A549 (cell line): ENCODE data around the gene SPDYC.

ENCODE experiments used
- CEBPB ChIP-seq, 2 experiments: fragments of >200 bp in 1 of 2; sonication (Bioruptor Twin) in 1 of 2; formaldehyde crosslinking in 1 of 2; IDR thresholded peaks; 2 replicates each; pipeline ENCODE4 v1.6.1; 2012 to 2016
- CHD4 ChIP-seq: fragments of 200-600 bp; sonication (generic); IDR thresholded peaks from 2 replicates; pipeline ENCODE4 v1.6.1; 2016; ENCODE audit warnings: antibody characterized with exemption, mild to moderate bottlenecking, borderline replicate concordance
- MAZ ChIP-seq: fragments of 150-350 bp; IDR thresholded peaks from 2 replicates; pipeline ENCODE4 v1.6.1; 2014; ENCODE audit warnings: antibody characterized with exemption, low read depth, low read length, borderline replicate concordance
- MYC ChIP-seq: IDR thresholded peaks from 2 replicates; pipeline ENCODE4 v1.6.1; 2012; ENCODE audit warnings: mild to moderate bottlenecking, inconsistent platforms, low read length, improper control_type of control experiment, borderline replicate concordance
- NPAS2 ChIP-seq: fragments of 250-450 bp; sonication (Bioruptor Pico); IDR thresholded peaks from 2 replicates; pipeline ENCODE4 v1.8.0; 2022; ENCODE audit warnings: mild to moderate bottlenecking, moderate library complexity, borderline replicate concordance
- POLR2AphosphoS2 ChIP-seq: conservative IDR thresholded peaks from 2 replicates; pipeline ENCODE4 v1.6.1; 2012; ENCODE audit warnings: low read length, improper control_type of control experiment, inconsistent platforms
- RAD21 ChIP-seq, 2 experiments: fragments of >200 bp in 1 of 2; sonication (Bioruptor Twin) in 1 of 2; formaldehyde crosslinking in 1 of 2; IDR thresholded peaks in 1 of 2; conservative IDR thresholded peaks in 1 of 2; 2 replicates in 1 of 2; 3 replicates in 1 of 2; pipeline ENCODE4 v1.6.1; 2012 to 2018; ENCODE audit warnings: inconsistent platforms in 1 of 2
- RCOR1 ChIP-seq: fragments of 150-350 bp; IDR thresholded peaks from 2 replicates; pipeline ENCODE4 v1.6.1; 2014; ENCODE audit warnings: antibody characterized with exemption, low read length, low read depth
- TF ChIP-seq, protein P1 (sequence below): fragments of >200 bp; sonication (Bioruptor Twin); formaldehyde crosslinking; IDR thresholded peaks from 3 replicates; pipeline ENCODE4 v1.5.1; 2016
- TF ChIP-seq, protein P2 (sequence below): fragments of 200-600 bp; sonication (generic); IDR thresholded peaks from 2 replicates; pipeline ENCODE4 v1.6.1; 2016; ENCODE audit warnings: antibody characterized with exemption, mild to moderate bottlenecking, moderate library complexity

DNA sequence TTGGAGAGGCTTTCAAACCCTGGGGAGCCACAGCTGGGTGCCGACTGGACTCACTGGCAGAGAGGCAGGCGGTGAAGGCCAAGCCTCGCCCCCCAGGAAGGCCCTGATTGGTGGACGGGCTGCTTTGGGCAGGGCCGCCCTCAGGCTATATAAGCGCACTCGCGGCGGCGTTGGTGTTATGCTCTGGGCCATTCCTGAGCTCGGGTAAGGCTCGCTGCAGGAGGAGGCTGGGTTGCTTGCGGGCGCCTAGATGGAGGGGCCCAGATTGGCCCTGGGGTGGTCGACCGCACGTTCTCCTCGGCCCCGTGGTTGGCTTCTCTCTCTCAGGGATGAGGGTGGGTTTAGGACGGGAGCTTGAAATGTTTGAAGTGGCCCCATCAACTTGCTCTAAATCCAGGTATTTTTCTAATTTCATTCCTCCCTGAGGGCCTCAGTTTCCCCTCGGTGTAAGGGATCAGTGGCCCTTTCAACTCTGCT lies at the start of gene SPDYC:
- TF ChIP-seq MYC (no peak), CEBPB (IDR thresholded peaks at IDR 0.05) (no peak), MAZ (no peak), NPAS2 (CRISPR knock-in tag) (no peak), RCOR1 (no peak), RAD21 (conservative IDR thresholded peaks at IDR 0.05 in 1 of 2, IDR thresholded peaks at IDR 0.05 in 1 of 2) (no peak), CHD4 (no peak), POLR2AphosphoS2 (no peak)
- TF ChIP-seq, protein P1, sequence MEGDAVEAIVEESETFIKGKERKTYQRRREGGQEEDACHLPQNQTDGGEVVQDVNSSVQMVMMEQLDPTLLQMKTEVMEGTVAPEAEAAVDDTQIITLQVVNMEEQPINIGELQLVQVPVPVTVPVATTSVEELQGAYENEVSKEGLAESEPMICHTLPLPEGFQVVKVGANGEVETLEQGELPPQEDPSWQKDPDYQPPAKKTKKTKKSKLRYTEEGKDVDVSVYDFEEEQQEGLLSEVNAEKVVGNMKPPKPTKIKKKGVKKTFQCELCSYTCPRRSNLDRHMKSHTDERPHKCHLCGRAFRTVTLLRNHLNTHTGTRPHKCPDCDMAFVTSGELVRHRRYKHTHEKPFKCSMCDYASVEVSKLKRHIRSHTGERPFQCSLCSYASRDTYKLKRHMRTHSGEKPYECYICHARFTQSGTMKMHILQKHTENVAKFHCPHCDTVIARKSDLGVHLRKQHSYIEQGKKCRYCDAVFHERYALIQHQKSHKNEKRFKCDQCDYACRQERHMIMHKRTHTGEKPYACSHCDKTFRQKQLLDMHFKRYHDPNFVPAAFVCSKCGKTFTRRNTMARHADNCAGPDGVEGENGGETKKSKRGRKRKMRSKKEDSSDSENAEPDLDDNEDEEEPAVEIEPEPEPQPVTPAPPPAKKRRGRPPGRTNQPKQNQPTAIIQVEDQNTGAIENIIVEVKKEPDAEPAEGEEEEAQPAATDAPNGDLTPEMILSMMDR = no peak
- TF ChIP-seq, protein P2, sequence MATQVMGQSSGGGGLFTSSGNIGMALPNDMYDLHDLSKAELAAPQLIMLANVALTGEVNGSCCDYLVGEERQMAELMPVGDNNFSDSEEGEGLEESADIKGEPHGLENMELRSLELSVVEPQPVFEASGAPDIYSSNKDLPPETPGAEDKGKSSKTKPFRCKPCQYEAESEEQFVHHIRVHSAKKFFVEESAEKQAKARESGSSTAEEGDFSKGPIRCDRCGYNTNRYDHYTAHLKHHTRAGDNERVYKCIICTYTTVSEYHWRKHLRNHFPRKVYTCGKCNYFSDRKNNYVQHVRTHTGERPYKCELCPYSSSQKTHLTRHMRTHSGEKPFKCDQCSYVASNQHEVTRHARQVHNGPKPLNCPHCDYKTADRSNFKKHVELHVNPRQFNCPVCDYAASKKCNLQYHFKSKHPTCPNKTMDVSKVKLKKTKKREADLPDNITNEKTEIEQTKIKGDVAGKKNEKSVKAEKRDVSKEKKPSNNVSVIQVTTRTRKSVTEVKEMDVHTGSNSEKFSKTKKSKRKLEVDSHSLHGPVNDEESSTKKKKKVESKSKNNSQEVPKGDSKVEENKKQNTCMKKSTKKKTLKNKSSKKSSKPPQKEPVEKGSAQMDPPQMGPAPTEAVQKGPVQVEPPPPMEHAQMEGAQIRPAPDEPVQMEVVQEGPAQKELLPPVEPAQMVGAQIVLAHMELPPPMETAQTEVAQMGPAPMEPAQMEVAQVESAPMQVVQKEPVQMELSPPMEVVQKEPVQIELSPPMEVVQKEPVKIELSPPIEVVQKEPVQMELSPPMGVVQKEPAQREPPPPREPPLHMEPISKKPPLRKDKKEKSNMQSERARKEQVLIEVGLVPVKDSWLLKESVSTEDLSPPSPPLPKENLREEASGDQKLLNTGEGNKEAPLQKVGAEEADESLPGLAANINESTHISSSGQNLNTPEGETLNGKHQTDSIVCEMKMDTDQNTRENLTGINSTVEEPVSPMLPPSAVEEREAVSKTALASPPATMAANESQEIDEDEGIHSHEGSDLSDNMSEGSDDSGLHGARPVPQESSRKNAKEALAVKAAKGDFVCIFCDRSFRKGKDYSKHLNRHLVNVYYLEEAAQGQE = no peak
